ENCODE measurements around the gene MAX.
A peak's percentile ranks its signal among the peaks of the same experiment; 100 is the strongest.

The MAX gene

GRCh38 chr14:65137648-65138307 lies 35.5 kb upstream of the MAX start:
- TF ChIP-seq CTCF (conservative IDR thresholded peaks at IDR 0.05; ENCODE audit: low read depth, low read length) = no peak
- Histone ChIP-seq H3K4me3 (IDR thresholded peaks at IDR 0.05; ENCODE audit: insufficient read depth, low read depth, low read length) (no peak overlapping the region), H4K20me1 (ENCODE audit: insufficient read depth) (no peaks in the 10 kb centered on the region), H3K4me2 (no peak overlapping the region), H3K79me2 (ENCODE audit: insufficient read depth, low read depth) (no peaks in the 10 kb centered on the region), H3K4me1 (ENCODE audit: low read depth, poor library complexity, severe bottlenecking) (peaks cover 37% of the 10 kb centered on the region), H2AFZ (ENCODE audit: low read depth) (no peak overlapping the region), H3K9ac (no peak overlapping the region), H3K27me3 (ENCODE audit: insufficient read depth, low read depth) (no peaks in the 10 kb centered on the region), H3K27ac (no peak overlapping the region), H3K36me3 (ENCODE audit: insufficient read depth) (no peaks in the 10 kb centered on the region)

GRCh38 chr14:65134651-65135579 lies 32.6 kb upstream of the MAX start:
- no peak for TF ChIP-seq CTCF (conservative IDR thresholded peaks at IDR 0.05; ENCODE audit: low read depth, low read length)
- peak overlapping the region; percentile 63 for H3K4me2 ChIP-seq
- H3K4me1 ChIP-seq (ENCODE audit: low read depth, poor library complexity, severe bottlenecking) = peaks cover 37% of the 10 kb centered on the region
- no peaks in the 10 kb centered on the region for H4K20me1 ChIP-seq (ENCODE audit: insufficient read depth)
- peak overlapping the region; percentile 68 for H3K27ac ChIP-seq
- H3K9ac ChIP-seq = peak overlapping the region; percentile 50; the same call in 1 of the 2 replicates
- no peaks in the 10 kb centered on the region for H3K79me2 ChIP-seq (ENCODE audit: insufficient read depth, low read depth)
- H3K36me3 ChIP-seq (ENCODE audit: insufficient read depth) = no peaks in the 10 kb centered on the region
- H2AFZ ChIP-seq (ENCODE audit: low read depth) = peak overlapping the region; percentile 34; the same call in 1 of the 2 replicates
- H3K27me3 ChIP-seq (ENCODE audit: insufficient read depth, low read depth) = no peaks in the 10 kb centered on the region
- H3K4me3 ChIP-seq (IDR thresholded peaks at IDR 0.05; ENCODE audit: insufficient read depth, low read depth, low read length) = no peak overlapping the region

- no peak for TF ChIP-seq CTCF (conservative IDR thresholded peaks at IDR 0.05; ENCODE audit: low read depth, low read length)
- Histone ChIP-seq H3K4me1 (ENCODE audit: low read depth, poor library complexity, severe bottlenecking) (peaks cover 37% of the 10 kb centered on the region), H3K27me3 (ENCODE audit: insufficient read depth, low read depth) (no peaks in the 10 kb centered on the region), H4K20me1 (ENCODE audit: insufficient read depth) (no peaks in the 10 kb centered on the region), H3K36me3 (ENCODE audit: insufficient read depth) (no peaks in the 10 kb centered on the region), H3K4me2 (no peak overlapping the region), H2AFZ (ENCODE audit: low read depth) (no peak overlapping the region), H3K9ac (no peak overlapping the region), H3K4me3 (IDR thresholded peaks at IDR 0.05; ENCODE audit: insufficient read depth, low read depth, low read length) (no peak overlapping the region), H3K79me2 (ENCODE audit: insufficient read depth, low read depth) (no peaks in the 10 kb centered on the region), H3K27ac (peak overlapping the region; percentile 68; the same call in 1 of the 2 replicates)
These were observed 30.5 kb upstream of the MAX start for GRCh38 chr14:65132855-65133254.

GRCh38 chr14:65131301-65131701 lies 29.0 kb upstream of the MAX start:
- no peak overlapping the region for H3K4me2 ChIP-seq
- H3K36me3 ChIP-seq (ENCODE audit: insufficient read depth) = no peaks in the 10 kb centered on the region
- H2AFZ ChIP-seq (ENCODE audit: low read depth) = no peak overlapping the region
- peaks cover 32% of the 10 kb centered on the region for H3K4me1 ChIP-seq (ENCODE audit: low read depth, poor library complexity, severe bottlenecking)
- no peak overlapping the region for H3K4me3 ChIP-seq (IDR thresholded peaks at IDR 0.05; ENCODE audit: insufficient read depth, low read depth, low read length)
- H3K27ac ChIP-seq = no peak overlapping the region
- no peak for TF ChIP-seq CTCF (conservative IDR thresholded peaks at IDR 0.05; ENCODE audit: low read depth, low read length)
- H3K27me3 ChIP-seq (ENCODE audit: insufficient read depth, low read depth) = no peaks in the 10 kb centered on the region
- no peak overlapping the region for H3K9ac ChIP-seq
- H3K79me2 ChIP-seq (ENCODE audit: insufficient read depth, low read depth) = no peaks in the 10 kb centered on the region
- no peaks in the 10 kb centered on the region for H4K20me1 ChIP-seq (ENCODE audit: insufficient read depth)
